ENCODE results near the gene WDR41.

The WDR41 gene

GRCh38 chr5:77443670-77444069, 48.4 kb downstream of the WDR41 start:
- no peak for DNase-seq

GRCh38 chr5:77438071-77438470, 54.0 kb downstream of the WDR41 start:
- DNase-seq: no peak

DNA sequence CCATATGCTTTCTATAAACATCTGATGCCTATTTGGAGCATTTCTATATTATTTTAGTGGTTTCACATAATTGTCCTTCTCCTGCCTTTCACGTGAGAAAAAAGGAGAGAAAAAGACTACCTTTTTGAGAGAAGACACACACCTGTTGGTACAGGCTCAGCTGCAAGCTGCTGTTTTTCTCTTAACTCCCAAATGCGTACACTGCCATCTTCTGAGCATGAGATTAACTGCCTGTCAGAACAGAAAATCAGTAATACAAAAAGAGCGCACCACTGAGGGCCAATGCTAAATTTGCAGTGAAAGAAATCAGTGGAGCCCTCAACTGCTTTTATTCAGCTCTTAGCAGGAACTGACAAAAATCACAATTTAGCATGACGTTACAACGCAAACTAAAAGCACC, 54.9 kb downstream of the WDR41 start:
- no peak for DNase-seq

DNA sequence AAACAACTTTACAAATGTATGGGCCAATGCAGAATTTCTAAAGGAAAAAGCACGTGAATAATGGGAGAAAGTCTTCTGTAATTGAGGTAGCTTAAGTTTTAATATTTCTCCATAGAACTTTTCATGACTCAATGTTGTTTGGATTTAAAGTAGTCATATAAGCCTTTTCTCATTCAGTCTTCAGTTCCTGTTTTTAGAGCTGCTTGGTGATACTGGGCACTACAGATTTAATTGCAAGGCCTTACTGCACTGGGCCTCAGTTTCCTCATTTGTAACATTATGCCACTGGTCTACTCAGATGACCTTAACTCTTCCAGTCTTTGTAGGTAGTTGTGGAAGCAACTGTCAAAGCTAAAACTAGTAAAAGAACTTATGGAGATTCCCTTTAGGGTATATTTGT, 60.4 kb downstream of the WDR41 start:
- no peak for DNase-seq

GRCh38 chr5:77431286-77431685, 60.8 kb downstream of the WDR41 start:
- DNase-seq: no peak

GRCh38 chr5:77430726-77431125, 61.4 kb downstream of the WDR41 start:
- no peak for DNase-seq

GRCh38 chr5:77428526-77428925, 63.6 kb downstream of the WDR41 start:
- no peak for DNase-seq

- DNase-seq: no peak
Measured at GRCh38 chr5:77427998-77428397, 64.1 kb downstream of the WDR41 start.

GRCh38 chr5:77426670-77427069, 65.4 kb downstream of the WDR41 start:
- DNase-seq: no peak

GRCh38 chr5:77425998-77426659, 66.0 kb downstream of the WDR41 start:
- no peak for DNase-seq

GRCh38 chr5:77425420-77425819, 66.7 kb downstream of the WDR41 start:
- no peak for DNase-seq

- DNase-seq: no peak
Measured at GRCh38 chr5:77424921-77425320, 67.2 kb downstream of the WDR41 start.

DNA sequence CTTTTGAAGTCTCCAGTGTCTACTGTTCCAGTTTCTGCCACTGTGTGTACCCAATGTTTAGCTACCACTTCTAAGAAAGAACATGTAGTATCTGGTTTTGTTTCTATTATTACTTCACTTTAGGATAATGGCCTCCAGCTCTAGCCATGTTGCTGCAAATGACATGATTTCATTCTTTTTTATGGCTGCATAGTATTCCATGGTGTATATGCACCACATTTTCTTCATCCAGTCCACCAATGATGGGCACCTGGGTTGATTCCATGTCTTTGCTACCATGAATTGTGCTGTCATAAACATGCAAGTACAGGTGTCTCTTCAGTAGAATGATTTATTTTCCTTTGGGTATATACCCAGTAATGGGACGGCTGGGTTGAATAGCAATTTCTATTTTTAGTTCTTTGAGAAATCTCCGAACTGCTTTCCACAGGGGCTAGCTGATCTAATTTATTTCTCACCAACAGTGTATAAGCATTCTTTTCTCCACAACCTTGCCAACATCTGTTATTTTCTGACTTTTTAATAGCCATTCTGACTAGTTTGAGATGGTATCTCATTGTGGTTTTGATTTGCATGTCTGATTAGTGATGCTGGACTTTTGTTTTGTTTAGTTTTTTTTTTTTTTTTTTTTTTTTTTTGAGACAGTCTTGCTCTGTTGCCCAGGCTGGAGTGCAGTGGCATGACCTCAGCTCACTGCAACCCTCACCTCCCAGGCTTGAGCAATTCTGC, 68.9 kb downstream of the WDR41 start:
- DNase-seq: no peak

GRCh38 chr5:77420940-77421339, 71.2 kb downstream of the WDR41 start:
- DNase-seq: no peak

DNA sequence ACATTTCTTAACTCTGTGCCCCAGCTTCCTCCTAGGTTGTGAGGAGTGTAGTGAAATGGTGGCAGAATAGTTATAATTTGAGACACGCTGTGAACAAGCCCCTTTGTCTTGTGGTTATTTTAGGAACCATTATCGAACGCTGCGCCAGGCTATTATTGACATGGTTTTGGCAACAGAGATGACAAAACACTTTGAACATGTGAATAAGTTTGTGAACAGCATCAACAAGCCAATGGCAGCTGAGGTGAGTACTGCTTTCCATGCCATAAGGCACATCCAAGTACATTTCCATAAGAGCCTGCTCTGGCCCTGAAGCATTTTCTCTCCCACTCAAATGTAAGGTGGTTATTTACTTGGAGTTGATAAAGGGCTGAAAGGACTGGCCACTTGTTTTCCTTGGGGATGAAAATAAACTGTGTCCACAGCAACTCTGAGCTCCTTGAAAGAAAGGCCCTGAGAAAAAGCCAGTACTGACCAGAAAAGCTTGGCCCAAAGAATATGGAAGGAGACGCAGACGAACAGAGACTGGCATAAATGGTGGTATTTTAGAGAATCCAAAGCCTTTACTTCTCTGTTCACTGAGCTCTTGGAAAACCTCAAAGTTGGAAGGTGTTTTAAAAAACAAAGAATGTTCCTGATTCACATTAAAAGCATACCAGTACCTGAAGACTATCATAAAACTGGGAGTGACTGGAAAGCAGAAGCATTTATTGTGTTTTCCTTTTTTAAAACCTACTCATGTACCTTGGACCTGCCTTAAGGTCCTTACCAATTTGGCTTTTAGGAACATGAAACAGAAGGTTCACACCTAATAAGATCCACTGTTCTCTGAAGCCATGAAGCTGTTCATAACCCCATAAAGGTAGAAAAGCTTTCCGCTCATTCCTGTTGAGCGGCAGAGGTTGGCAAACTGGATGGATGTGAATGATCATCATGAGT, 72.2 kb downstream of the WDR41 start:
- DNase-seq: no peak

DNA sequence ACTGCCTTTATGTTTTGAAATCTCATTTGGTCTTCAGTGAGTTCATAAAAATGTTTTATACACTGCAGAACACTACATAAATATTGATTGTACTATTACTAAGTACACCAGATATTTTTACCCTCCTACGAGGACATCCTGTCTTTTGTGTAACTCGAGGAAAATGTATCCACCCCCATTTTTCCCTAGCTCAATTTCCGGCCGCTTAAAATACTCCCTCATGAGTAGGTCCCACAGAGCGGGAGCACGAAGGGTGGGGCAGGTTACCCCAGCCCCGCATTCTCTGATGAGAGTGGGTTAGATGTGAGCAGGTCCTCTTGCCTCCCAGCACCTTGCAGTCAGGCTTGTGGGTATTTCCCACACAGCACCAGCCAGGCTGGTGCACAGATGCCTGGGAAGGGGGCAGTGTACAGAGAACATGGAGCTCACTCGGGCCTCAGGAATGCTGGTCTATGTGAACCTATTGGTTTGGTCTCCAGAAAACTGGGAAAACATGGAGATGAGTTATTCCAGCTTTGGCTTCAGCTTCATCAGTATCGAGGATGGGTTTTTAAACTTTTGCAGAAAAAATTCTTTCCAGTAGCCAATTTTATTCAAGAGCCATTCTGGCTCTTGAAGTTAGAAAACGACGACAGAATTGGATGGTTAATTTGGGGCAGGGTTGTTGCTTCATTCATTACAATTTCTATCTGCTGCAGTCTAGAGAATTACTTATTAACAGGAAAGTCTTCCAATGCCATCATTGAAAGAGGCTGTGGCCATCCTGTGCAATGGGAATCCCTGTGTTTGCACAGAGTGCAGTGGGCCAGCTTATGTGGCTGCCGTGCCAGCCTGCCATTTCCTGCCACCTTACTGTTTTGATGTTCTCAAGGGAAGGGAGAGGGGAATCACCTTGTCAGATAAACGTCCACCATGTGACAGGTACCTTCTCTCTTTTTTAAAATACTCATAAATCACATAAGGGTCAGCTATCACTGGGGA, 73.2 kb downstream of the WDR41 start:
- no peak for DNase-seq

DNA sequence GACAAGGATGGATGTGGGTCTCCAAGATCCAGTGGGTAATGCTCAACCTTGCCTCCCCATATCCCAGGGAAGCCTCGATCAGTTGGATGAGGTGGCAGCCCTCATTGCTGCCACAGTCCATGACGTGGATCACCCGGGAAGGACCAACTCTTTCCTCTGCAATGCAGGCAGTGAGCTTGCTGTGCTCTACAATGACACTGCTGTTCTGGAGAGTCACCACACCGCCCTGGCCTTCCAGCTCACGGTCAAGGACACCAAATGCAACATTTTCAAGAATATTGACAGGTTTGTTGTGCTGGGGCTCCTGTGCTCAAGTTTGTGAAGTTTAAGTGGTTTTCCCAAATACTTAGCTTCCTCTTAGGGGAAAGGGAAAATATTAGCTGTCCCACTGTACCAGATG, 74.0 kb downstream of the WDR41 start:
- DNase-seq: no peak

DNA sequence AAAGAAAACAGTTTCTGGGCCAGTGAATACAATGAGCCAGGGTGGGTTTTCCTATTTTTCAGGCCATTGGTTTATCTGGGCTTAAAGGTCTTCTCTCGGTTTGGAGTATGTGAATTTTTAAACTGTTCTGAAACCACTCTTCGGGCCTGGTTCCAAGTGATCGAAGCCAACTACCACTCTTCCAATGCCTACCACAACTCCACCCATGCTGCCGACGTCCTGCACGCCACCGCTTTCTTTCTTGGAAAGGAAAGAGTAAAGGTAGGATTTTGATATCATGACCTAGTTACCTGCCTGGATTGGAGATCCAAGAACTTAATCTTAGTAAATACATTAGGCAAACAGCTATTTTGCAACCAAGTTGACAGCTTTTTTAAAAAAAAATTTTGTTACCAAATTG, 79.1 kb downstream of the WDR41 start:
- no peak for DNase-seq

GRCh38 chr5:77409870-77410621, 82.1 kb downstream of the WDR41 start:
- no peak for DNase-seq

DNA sequence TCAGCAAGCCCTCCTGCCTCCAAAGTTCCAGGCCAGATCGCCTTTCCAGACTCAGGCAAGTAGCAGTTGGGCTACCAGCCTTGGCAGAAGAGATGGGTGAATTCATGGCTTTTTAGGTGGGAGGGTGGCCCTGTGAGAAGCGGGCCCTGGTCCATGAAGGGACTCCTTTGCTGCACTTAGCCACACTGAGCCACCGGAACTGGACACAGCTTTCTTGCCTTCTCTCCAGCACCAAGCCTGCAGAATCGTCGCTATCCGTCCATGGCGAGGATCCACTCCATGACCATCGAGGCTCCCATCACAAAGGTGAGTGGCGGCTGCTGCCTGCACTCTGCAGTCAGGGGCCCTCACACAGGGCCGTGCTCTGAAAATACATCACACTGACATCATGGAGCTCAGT, 85.0 kb downstream of the WDR41 start:
- no peak for DNase-seq

DNA sequence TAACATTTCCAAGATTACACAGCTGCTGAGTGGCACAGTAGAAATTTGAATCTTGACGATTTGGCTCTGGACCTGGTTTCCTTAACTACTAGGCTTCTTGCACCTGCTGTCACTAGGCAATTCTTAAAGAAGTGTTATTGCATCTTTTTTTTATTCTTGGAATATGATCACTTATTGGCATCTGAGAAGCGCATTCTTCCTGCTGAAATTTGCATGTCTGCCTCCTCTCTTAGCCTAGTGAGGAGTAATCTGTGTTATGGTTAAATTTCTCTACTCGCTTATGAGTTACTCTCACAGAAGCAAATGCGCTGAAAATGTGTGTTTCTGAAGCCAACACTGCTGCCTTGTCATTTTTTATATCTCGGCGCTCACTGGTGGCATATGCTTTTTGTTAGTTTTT, 89.3 kb downstream of the WDR41 start:
- no peak for DNase-seq

- no peak for DNase-seq
Measured at GRCh38 chr5:77400645-77401044, 91.5 kb downstream of the WDR41 start.

Measured in NCI-H345 (cell line).